ENCODE measurements around the gene SLIT3.

Gene SLIT3

GRCh38 chr5:169098331-169099121 lies 202.4 kb downstream of the SLIT3 start:
- no peak for DNase-seq

GRCh38 chr5:169097374-169098326 lies 203.3 kb downstream of the SLIT3 start:
- no peak for DNase-seq

GRCh38 chr5:169095976-169096375 lies 205.0 kb downstream of the SLIT3 start:
- DNase-seq: no peak

DNA sequence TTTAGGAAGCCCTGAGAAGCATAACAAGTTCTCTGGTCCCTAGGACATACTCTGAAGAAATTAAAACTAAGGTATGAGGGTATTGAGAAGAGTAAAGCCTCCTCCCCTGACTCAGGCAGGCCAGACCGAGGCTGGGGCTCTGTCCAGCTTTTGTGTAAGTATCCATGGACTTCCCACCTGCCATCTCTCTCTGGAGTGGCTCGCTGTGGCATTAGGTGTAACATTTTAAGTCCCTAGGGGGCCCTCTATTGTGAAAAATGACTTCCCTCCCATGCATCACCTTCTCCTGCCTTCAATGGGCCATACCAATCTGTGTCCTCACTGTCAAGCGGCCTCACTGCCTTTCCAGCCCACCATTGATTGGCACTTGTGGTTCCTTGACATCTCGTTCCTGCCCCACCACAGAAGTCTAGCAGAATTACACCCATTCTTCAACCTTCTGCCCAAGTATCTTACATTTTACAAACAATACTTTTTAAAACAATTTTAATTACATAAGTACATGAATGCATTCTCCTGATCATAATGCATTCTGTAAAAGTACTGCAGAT lies 205.5 kb downstream of the SLIT3 start:
- no peak for DNase-seq

- no peak for DNase-seq
Measured at GRCh38 chr5:169094586-169095409, 206.1 kb downstream of the SLIT3 start.

GRCh38 chr5:169091396-169091980 lies 209.5 kb downstream of the SLIT3 start:
- DNase-seq: no peak

GRCh38 chr5:169089343-169089742 lies 211.6 kb downstream of the SLIT3 start:
- DNase-seq: no peak

DNA sequence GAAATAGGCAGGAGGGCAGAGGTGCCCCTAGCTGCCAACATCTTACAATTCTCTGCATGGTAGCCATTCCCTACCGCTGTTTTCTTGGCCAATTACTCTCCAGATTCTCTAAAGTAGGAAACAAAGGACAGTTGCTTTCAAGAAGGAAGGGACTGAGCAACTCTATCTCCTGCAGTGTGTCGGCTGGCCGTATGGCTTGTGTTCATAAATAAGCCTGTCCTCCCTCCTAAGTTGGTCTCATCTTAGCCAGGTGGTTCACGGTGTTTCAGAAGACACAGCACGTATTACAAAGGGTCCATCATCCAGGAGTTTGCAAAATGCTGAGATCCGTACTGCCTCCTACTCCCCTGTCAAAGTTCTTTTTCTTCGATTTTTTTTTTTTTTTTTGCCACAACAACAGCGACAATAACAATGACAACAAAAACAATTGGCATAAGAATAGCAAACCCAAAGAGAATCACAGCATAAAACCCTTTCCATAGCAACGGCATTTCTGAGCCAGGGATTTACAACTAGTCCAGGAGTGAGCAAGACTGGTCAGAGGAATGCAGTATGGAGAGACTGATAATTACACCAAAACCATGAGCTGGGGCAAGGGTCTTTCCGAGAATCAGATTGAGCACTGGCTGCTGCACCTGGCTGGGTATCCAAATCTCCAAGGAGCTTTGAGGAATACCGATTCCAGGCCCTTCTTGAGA lies 212.8 kb downstream of the SLIT3 start:
- DNase-seq: no peak

- DNase-seq: no peak
Measured at GRCh38 chr5:169085636-169086035, 215.3 kb downstream of the SLIT3 start.

- no peak for DNase-seq
Measured at GRCh38 chr5:169085212-169085611, 215.7 kb downstream of the SLIT3 start.

- DNase-seq: no peak
Measured at GRCh38 chr5:169084775-169085174, 216.2 kb downstream of the SLIT3 start.

- no peak for DNase-seq
Measured at GRCh38 chr5:169083394-169084018, 217.4 kb downstream of the SLIT3 start.

GRCh38 chr5:169081000-169081724 lies 219.8 kb downstream of the SLIT3 start:
- DNase-seq: no peak

GRCh38 chr5:169080448-169080911 lies 220.5 kb downstream of the SLIT3 start:
- DNase-seq: no peak

- DNase-seq: no peak
Measured at GRCh38 chr5:169079697-169080096, 221.2 kb downstream of the SLIT3 start.

DNA sequence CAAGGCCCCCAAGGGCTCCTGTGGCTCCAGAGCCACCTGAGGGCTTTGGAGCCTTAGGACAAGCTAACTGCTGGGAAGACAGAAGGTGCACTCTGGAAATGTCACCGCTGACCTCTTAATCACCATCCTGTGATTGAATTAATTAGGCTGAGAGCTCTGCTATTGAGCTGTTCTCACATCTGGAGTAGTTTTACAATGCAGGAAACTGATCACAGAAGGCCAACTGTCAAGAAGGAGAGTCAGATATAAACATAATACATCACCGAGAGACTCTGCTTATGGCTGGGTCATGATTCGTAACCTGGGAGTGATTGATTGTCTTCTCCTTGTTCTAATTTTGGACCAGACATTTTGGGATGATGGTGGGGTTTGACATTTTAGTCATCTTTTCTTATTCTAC lies 226.1 kb downstream of the SLIT3 start:
- no peak for DNase-seq

DNA sequence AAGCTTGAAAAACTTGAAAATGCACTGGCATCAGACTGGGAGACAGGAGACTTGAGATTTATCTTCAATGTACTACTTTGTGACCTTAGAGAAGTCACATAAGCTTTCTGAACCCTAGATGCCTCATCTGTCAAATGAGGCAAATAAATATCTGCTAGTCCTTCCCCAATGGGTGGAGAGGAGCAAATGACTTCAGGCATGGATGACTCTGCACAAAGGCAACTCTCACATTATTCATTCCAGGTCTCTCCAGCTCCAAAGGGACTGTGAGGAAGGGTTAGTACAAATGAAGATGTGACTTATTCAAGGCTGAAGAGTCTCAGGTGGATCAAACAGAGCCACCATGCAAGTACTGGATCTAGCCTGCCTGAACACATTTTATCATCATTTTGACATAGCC lies 228.7 kb downstream of the SLIT3 start:
- DNase-seq: no peak

- DNase-seq: no peak
Measured at GRCh38 chr5:169070413-169070812, 230.5 kb downstream of the SLIT3 start.

- DNase-seq: no peak
Measured at GRCh38 chr5:169067751-169068173, 233.2 kb downstream of the SLIT3 start.

DNA sequence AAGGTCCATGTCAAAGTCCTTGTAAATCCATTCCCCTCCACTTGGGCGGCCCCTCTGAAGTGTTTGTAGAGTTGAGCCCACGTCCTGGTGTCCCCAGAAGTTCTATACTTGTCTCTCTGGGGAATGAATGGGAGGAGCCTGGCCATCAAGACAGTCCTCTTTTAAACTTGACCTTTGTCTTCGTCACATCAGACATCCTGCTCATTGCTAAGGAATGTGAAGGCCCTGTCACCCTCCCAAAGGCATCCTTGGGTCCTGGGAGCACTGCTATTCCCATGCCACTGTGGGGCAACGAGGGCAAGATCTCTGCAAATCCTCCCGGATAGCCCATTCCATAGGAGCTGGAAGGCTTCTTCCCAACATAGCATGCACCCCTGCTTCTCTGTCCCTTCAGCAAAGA lies 235.5 kb downstream of the SLIT3 start:
- no peak for DNase-seq
